OCI-LY3 (cell line): ENCODE data around the gene MOB1B.
"Not testable (repeated sequence)": the region's sequence is repeated elsewhere in the genome, so short reads cannot be mapped to it uniquely, and the experiment has no call there.

ENCODE experiments used
- H2AFZ ChIP-seq: fragments of 200-600, 300-600 bp; shearing (Covaris generic); 2 replicates; pipeline ENCODE4 v1.6.0; 2014; ENCODE audit warnings: antibody characterized with exemption, low read depth, low read length
- H3K27ac ChIP-seq: fragments of 200-600, 300-600 bp; sonication (generic); 2 replicates; pipeline ENCODE4 v1.5.1; 2014; ENCODE audit warnings: mild to moderate bottlenecking, low read length, moderate library complexity, mixed read lengths
- H3K27me3 ChIP-seq: fragments of 200-600, 300-600 bp; sonication (generic); 2 replicates; pipeline ENCODE4 v1.6.1; 2014; ENCODE audit warnings: low read depth, low read length, mixed read lengths
- H3K36me3 ChIP-seq: fragments of 200-600, 300-600 bp; sonication (generic); replicated peaks from 2 replicates; pipeline ENCODE3; 2014; ENCODE audit warnings: low read depth, low read length, mixed read lengths
- H3K4me1 ChIP-seq: fragments of 300-600, 200-600 bp; sonication (generic); 2 replicates; pipeline ENCODE4 v1.6.1; 2014; ENCODE audit warnings: low read length, mixed read lengths
- H3K4me2 ChIP-seq: fragments of 200-600, 300-600 bp; sonication (generic); 2 replicates; pipeline ENCODE4 v1.6.1; 2014; ENCODE audit warnings: low read length, mixed read lengths
- H3K4me3 ChIP-seq: fragments of 300-600, 200-600 bp; sonication (generic); 2 replicates; pipeline ENCODE4 v1.5.1; 2014; ENCODE audit warnings: antibody characterized with exemption, mild to moderate bottlenecking, low read length, moderate library complexity
- H3K79me2 ChIP-seq: fragments of 300-600, 200-600 bp; shearing (Covaris generic); 2 replicates; pipeline ENCODE4 v1.6.1; 2014; ENCODE audit warnings: mild to moderate bottlenecking, low read length, mixed read lengths
- H3K9ac ChIP-seq: fragments of 300-600, 200-600 bp; shearing (Covaris generic); 2 replicates; pipeline ENCODE4 v1.6.0; 2014; ENCODE audit warnings: mild to moderate bottlenecking, low read length, moderate library complexity
- H3K9me3 ChIP-seq: fragments of 200-600, 300-600 bp; shearing (Covaris generic); 2 replicates; pipeline ENCODE4 v1.6.1; 2014; ENCODE audit warnings: low read length, mixed read lengths; ENCODE audit not compliant: insufficient read depth
- H4K20me1 ChIP-seq: fragments of 200-600, 300-600 bp; sonication (generic); 2 replicates; pipeline ENCODE4 v1.6.1; 2016; ENCODE audit warnings: low read length, mixed read lengths; ENCODE audit not compliant: insufficient read depth
- EZH2phosphoT487 ChIP-seq: fragments of 200-600 bp; shearing (Covaris generic); IDR thresholded peaks from 2 replicates; pipeline ENCODE4 v1.6.1; 2018; ENCODE audit warnings: antibody characterized with exemption, mixed run types, low read depth
- TF ChIP-seq, protein P1 (sequence below): fragments of 200-600, 300-600 bp; sonication (generic); IDR thresholded peaks from 2 replicates; pipeline ENCODE4 v1.5.1; 2014; ENCODE audit warnings: antibody characterized with exemption, low read length, low read depth

MOB1B gene

DNA sequence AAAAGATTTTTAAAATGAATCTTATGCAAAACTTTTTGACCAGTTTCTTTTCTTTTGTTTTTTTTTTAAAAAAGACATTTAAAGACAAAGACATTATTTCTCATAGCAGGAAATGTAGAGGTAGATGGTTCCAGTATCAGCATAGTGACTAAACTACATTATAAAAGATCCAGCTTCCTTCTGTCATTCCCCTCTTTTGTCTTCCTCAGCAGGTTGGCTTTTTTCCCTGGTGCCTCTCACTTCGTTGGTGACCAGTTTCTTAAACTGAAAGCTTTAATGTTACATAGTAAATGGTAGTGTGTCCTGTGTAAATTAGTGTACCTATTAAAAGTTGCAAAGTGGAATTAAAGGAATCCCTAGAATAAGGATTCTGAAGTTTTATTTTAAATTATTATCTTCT is 127.3 kb downstream of the MOB1B start:
- Histone ChIP-seq H3K4me2 (no peak overlapping the region), H3K4me3 (no peak overlapping the region), H2AFZ (no peak overlapping the region), H4K20me1 (no peaks in the 10 kb centered on the region), H3K36me3 (peaks cover 12% of the 10 kb centered on the region), H3K4me1 (no peaks in the 10 kb centered on the region), H3K9me3 (no peaks in the 10 kb centered on the region), H3K27ac (no peak overlapping the region), H3K79me2 (no peaks in the 10 kb centered on the region), H3K9ac (no peak overlapping the region), H3K27me3 (no peaks in the 10 kb centered on the region)
- TF ChIP-seq EZH2phosphoT487, result no peak
- TF ChIP-seq, protein P1, sequence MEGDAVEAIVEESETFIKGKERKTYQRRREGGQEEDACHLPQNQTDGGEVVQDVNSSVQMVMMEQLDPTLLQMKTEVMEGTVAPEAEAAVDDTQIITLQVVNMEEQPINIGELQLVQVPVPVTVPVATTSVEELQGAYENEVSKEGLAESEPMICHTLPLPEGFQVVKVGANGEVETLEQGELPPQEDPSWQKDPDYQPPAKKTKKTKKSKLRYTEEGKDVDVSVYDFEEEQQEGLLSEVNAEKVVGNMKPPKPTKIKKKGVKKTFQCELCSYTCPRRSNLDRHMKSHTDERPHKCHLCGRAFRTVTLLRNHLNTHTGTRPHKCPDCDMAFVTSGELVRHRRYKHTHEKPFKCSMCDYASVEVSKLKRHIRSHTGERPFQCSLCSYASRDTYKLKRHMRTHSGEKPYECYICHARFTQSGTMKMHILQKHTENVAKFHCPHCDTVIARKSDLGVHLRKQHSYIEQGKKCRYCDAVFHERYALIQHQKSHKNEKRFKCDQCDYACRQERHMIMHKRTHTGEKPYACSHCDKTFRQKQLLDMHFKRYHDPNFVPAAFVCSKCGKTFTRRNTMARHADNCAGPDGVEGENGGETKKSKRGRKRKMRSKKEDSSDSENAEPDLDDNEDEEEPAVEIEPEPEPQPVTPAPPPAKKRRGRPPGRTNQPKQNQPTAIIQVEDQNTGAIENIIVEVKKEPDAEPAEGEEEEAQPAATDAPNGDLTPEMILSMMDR, result no peak

DNA sequence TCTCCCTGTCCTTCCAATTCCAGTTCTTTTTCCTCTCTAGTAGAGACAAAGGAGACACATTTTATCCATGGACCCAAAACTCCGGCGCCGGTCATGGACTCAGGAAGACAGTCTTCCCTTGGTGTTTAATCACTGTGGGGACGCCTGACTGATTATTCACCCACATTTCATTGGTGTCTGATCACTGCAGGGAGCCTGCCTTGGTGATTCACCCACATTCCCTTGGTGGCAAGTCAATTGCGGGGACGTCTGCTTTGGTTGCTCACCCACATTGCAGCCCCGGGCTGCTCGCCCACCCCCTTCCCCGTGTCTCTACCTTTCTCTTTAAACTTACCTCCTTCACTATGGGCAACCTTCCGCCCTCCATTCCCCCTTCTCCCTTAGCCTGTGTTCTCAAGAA is 129.9 kb downstream of the MOB1B start:
- not testable (repeated sequence) for H3K4me3 ChIP-seq, H3K9ac ChIP-seq, H3K4me2 ChIP-seq, H3K79me2 ChIP-seq, H3K27ac ChIP-seq, H3K9me3 ChIP-seq, H4K20me1 ChIP-seq, H3K27me3 ChIP-seq, H3K36me3 ChIP-seq, H2AFZ ChIP-seq, H3K4me1 ChIP-seq
